ENCODE data around the gene CD8B.

DNA sequence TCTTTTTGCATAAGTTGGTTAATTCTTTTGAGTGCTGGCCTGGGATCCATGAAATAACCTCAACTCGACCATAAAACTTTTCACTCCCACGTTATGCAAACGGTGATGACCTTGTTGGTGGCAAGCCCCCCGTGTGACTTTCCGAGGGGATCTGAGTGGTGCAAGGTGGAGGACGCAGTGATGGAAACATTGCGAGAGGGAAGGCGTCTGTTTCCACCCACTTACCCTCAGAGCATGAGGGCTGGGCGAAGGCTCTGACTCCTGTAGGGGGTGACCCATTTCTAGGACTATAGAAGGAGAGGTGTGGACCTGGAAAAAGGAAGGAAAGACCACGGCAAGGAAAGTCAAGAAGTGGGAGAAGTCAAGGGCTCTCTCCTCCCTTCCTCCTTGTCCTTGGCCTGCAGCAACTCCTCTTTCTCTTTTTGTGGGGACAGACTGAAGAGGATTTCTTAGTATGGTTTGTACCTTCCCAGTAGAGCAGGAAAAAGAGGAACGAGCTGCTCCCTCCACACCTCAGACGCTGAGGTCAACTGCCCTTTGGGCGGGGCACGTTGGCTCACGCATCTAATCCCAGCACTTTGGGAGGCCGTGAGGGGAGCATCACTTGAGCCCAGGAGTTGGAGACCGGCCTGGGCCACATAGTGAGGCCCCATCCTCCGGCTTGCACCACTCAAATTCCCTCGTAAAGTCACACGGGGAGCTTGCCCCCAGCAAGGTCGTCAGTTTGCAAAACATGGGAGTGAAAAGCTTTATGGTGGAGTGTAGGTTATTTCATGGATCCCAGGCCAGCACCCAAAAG, 55.4 kb downstream of the CD8B start:
- TF ChIP-seq, protein P1, sequence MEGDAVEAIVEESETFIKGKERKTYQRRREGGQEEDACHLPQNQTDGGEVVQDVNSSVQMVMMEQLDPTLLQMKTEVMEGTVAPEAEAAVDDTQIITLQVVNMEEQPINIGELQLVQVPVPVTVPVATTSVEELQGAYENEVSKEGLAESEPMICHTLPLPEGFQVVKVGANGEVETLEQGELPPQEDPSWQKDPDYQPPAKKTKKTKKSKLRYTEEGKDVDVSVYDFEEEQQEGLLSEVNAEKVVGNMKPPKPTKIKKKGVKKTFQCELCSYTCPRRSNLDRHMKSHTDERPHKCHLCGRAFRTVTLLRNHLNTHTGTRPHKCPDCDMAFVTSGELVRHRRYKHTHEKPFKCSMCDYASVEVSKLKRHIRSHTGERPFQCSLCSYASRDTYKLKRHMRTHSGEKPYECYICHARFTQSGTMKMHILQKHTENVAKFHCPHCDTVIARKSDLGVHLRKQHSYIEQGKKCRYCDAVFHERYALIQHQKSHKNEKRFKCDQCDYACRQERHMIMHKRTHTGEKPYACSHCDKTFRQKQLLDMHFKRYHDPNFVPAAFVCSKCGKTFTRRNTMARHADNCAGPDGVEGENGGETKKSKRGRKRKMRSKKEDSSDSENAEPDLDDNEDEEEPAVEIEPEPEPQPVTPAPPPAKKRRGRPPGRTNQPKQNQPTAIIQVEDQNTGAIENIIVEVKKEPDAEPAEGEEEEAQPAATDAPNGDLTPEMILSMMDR (IDR thresholded peaks at IDR 0.05), result no peak
- no peak for TF ChIP-seq EP300 (IDR thresholded peaks at IDR 0.05)
- TF ChIP-seq POLR2A (IDR thresholded peaks at IDR 0.05), result no peak
- no peak for TF ChIP-seq POLR2AphosphoS5 (IDR thresholded peaks at IDR 0.05)

All from sigmoid colon (tissue), 4 donors.